Kidney epithelial cell (primary cell): ENCODE measurements around the gene DCXR. TPM values are rescaled to one million over a fixed set of nuclear protein-coding genes. Genes with fewer than 3 reads are reported as not detected.

Experiments
- DNase-seq: peaks from one replicate; pipeline ENCODE4 v3.0.0-alpha.2; 2010; ENCODE audit warnings: low read depth
- H3K27me3 ChIP-seq: 2 replicates; pipeline ENCODE4 v1.6.0; 2011; ENCODE audit warnings: low read length; ENCODE audit not compliant: control insufficient read depth, insufficient read depth
- H3K36me3 ChIP-seq: 2 replicates; pipeline ENCODE4 v1.5.1; 2011; ENCODE audit warnings: low read length; ENCODE audit not compliant: control insufficient read depth, insufficient read depth
- H3K4me3 ChIP-seq: 2 replicates; pipeline ENCODE4 v1.5.1; 2011; ENCODE audit warnings: low read depth, mild to moderate bottlenecking, control low read depth, low read length
- CTCF ChIP-seq: IDR thresholded peaks from 2 replicates; pipeline ENCODE4 v1.5.1; 2011; ENCODE audit warnings: mild to moderate bottlenecking, moderate library complexity, low read length, control low read depth, inconsistent platforms; ENCODE audit not compliant: insufficient read depth, poor library complexity, severe bottlenecking
- total RNA-seq: library from RNA; depleted of rRNA; stranded (reverse); fragments of >200 nt; gene quantifications from 2 replicates; pipeline ENCODE4 v1.2.3, GENCODE V29; 2015

The DCXR gene
- total RNA-seq, 1 donor from 2014 or later: 70.8 TPM

- TF ChIP-seq CTCF: peak; percentile 33
- no peak overlapping the region for H3K4me3 ChIP-seq
- no peak for DNase-seq
- H3K27me3 ChIP-seq: no peaks in the 10 kb centered on the region
- no peaks in the 10 kb centered on the region for H3K36me3 ChIP-seq
Observed at GRCh38 chr17:82007495-82008257, 29.8 kb downstream of the DCXR start.

GRCh38 chr17:82007228-82007494 is 30.3 kb downstream of the DCXR start:
- TF ChIP-seq CTCF: no peak
- DNase-seq: no peak

GRCh38 chr17:82006468-82007227 is 30.8 kb downstream of the DCXR start:
- Histone ChIP-seq H3K4me3 (no peak overlapping the region), H3K36me3 (no peaks in the 10 kb centered on the region), H3K27me3 (no peaks in the 10 kb centered on the region)
- no peak for TF ChIP-seq CTCF
- DNase-seq: no peak

More at GRCh38 chr17:82007228-82007494, 30.3 kb downstream of the DCXR start:
- H3K36me3 ChIP-seq: no peaks in the 10 kb centered on the region
- H3K27me3 ChIP-seq: no peaks in the 10 kb centered on the region
- no peak overlapping the region for H3K4me3 ChIP-seq

GRCh38 chr17:82005701-82006348 is 31.7 kb downstream of the DCXR start:
- DNase-seq: no peak
- no peak for TF ChIP-seq CTCF
- H3K27me3 ChIP-seq: no peaks in the 10 kb centered on the region
- no peaks in the 10 kb centered on the region for H3K36me3 ChIP-seq
- no peak overlapping the region for H3K4me3 ChIP-seq

GRCh38 chr17:82004517-82005455 is 32.7 kb downstream of the DCXR start:
- TF ChIP-seq CTCF: no peak
- no peak overlapping the region for H3K4me3 ChIP-seq
- H3K36me3 ChIP-seq: no peaks in the 10 kb centered on the region
- no peaks in the 10 kb centered on the region for H3K27me3 ChIP-seq
- DNase-seq: no peak
